Inferior parietal cortex (tissue), 1 donor: ENCODE results near the gene HMGCL.
"Not testable (repeated sequence)": the region's sequence is repeated elsewhere in the genome, so short reads cannot be mapped to it uniquely, and the experiment has no call there.

Source experiments
- DNase-seq: peaks from one replicate; pipeline ENCODE4 v3.0.0-alpha.2; 2016; ENCODE audit errors: extremely low spot score

The HMGCL gene

GRCh38 chr1:23825076-23825761 is at the start of gene HMGCL:
HMGCL (minus strand) TSS chr1:23825429; CDS start chr1:23825415, 14 bp downstream.
- peak; percentile 94 for DNase-seq

GRCh38 chr1:23872421-23872820 is 47.2 kb upstream of the HMGCL start:
- no peak for DNase-seq

GRCh38 chr1:23869051-23869450 is 43.8 kb upstream of the HMGCL start:
- no peak for DNase-seq

- DNase-seq: no peak
Measured at GRCh38 chr1:23868557-23869016, 43.4 kb upstream of the HMGCL start.

- DNase-seq: peak; percentile 98
Measured at GRCh38 chr1:23867895-23868556, 42.8 kb upstream of the HMGCL start, which contains the start of gene FUCA1. FUCA1 (minus strand) TSS chr1:23868290; CDS start chr1:23868286, 4 bp downstream.

GRCh38 chr1:23867542-23867894 is 42.3 kb upstream of the HMGCL start:
- no peak for DNase-seq

- DNase-seq: no peak
Measured at GRCh38 chr1:23865543-23865930, 40.3 kb upstream of the HMGCL start.

GRCh38 chr1:23864801-23865542 is 39.7 kb upstream of the HMGCL start:
- no peak for DNase-seq

- DNase-seq: no peak
Measured at GRCh38 chr1:23862640-23863039, 37.4 kb upstream of the HMGCL start.

GRCh38 chr1:23854568-23854967 is 29.3 kb upstream of the HMGCL start:
- DNase-seq: no peak

GRCh38 chr1:23853124-23853523 is 27.9 kb upstream of the HMGCL start:
- not testable (repeated sequence) for DNase-seq

- not testable (repeated sequence) for DNase-seq
Measured at GRCh38 chr1:23851406-23851805, 26.2 kb upstream of the HMGCL start.

GRCh38 chr1:23848673-23849616 is 23.7 kb upstream of the HMGCL start:
- DNase-seq: no peak

GRCh38 chr1:23847482-23848095 is 22.4 kb upstream of the HMGCL start:
- DNase-seq: not testable (repeated sequence)

- DNase-seq: no peak
Measured at GRCh38 chr1:23845163-23845562, 19.9 kb upstream of the HMGCL start.

GRCh38 chr1:23843644-23844043 is 18.4 kb upstream of the HMGCL start:
- DNase-seq: no peak

GRCh38 chr1:23838401-23838866 is 13.2 kb upstream of the HMGCL start:
- no peak for DNase-seq

- no peak for DNase-seq
Measured at GRCh38 chr1:23837908-23838307, 12.7 kb upstream of the HMGCL start.

- DNase-seq: no peak
Measured at GRCh38 chr1:23836037-23836436, 10.8 kb upstream of the HMGCL start.

GRCh38 chr1:23834156-23834555 is 8.9 kb upstream of the HMGCL start:
- DNase-seq: not testable (repeated sequence)

GRCh38 chr1:23827717-23828116 is 2.5 kb upstream of the HMGCL start:
- DNase-seq: no peak
